Measurements from ENCODE around the gene ISYNA1.

The ISYNA1 gene

GRCh38 chr19:18467978-18468377 lies 30.0 kb upstream of the ISYNA1 start:
- no peak for DNase-seq (ENCODE audit: low read depth)

- no peak for DNase-seq (ENCODE audit: low read depth)
Observed at GRCh38 chr19:18466354-18466753, 28.4 kb upstream of the ISYNA1 start.

GRCh38 chr19:18465964-18466339 lies 28.0 kb upstream of the ISYNA1 start:
- no peak for DNase-seq (ENCODE audit: low read depth)

- no peak for DNase-seq (ENCODE audit: low read depth)
Observed at GRCh38 chr19:18465214-18465963, 27.5 kb upstream of the ISYNA1 start.

GRCh38 chr19:18464646-18465045 lies 26.7 kb upstream of the ISYNA1 start:
- DNase-seq (ENCODE audit: low read depth) = peak; percentile 47

GRCh38 chr19:18461471-18461870 lies 23.5 kb upstream of the ISYNA1 start:
- DNase-seq (ENCODE audit: low read depth) = no peak

GRCh38 chr19:18460900-18461299 lies 23.0 kb upstream of the ISYNA1 start:
- no peak for DNase-seq (ENCODE audit: low read depth)

- DNase-seq (ENCODE audit: low read depth) = no peak
Observed at GRCh38 chr19:18457483-18458331, 19.8 kb upstream of the ISYNA1 start.

- no peak for DNase-seq (ENCODE audit: low read depth)
Observed at GRCh38 chr19:18456974-18457373, 19.0 kb upstream of the ISYNA1 start.

GRCh38 chr19:18456279-18456678 lies 18.3 kb upstream of the ISYNA1 start:
- DNase-seq (ENCODE audit: low read depth) = no peak

GRCh38 chr19:18453269-18454024 lies 15.5 kb upstream of the ISYNA1 start:
- DNase-seq (ENCODE audit: low read depth) = peak; percentile 65

- DNase-seq (ENCODE audit: low read depth) = no peak
Observed at GRCh38 chr19:18452386-18452785, 14.5 kb upstream of the ISYNA1 start.

GRCh38 chr19:18450931-18451836 lies 13.3 kb upstream of the ISYNA1 start:
- peak; percentile 77 for DNase-seq (ENCODE audit: low read depth)

GRCh38 chr19:18450021-18450930 lies 12.3 kb upstream of the ISYNA1 start:
- DNase-seq (ENCODE audit: low read depth) = no peak

GRCh38 chr19:18449552-18449951 lies 11.6 kb upstream of the ISYNA1 start:
- DNase-seq (ENCODE audit: low read depth) = no peak

GRCh38 chr19:18446811-18447359 lies 9.0 kb upstream of the ISYNA1 start:
- no peak for DNase-seq (ENCODE audit: low read depth)

- no peak for DNase-seq (ENCODE audit: low read depth)
Observed at GRCh38 chr19:18446145-18446810, 8.3 kb upstream of the ISYNA1 start.

GRCh38 chr19:18445262-18445948 lies 7.5 kb upstream of the ISYNA1 start:
- no peak for DNase-seq (ENCODE audit: low read depth)

GRCh38 chr19:18444513-18444912 lies 6.6 kb upstream of the ISYNA1 start:
- no peak for DNase-seq (ENCODE audit: low read depth)
